B cell (primary cell): ENCODE results near the gene PEX10.

Experiments used
- CTCF ChIP-seq: fragments of 200-600 bp; IDR thresholded peaks from one replicate; pipeline ENCODE4 v1.8.0; 2022; ENCODE audit warnings: antibody characterized with exemption, mild to moderate bottlenecking
- EZH2 ChIP-seq: IDR thresholded peaks from 2 replicates; pipeline ENCODE4 v1.6.1; 2012; ENCODE audit warnings: borderline replicate concordance, low read depth, mild to moderate bottlenecking, moderate library complexity, low read length; ENCODE audit not compliant: insufficient read depth, poor library complexity, severe bottlenecking

DNA sequence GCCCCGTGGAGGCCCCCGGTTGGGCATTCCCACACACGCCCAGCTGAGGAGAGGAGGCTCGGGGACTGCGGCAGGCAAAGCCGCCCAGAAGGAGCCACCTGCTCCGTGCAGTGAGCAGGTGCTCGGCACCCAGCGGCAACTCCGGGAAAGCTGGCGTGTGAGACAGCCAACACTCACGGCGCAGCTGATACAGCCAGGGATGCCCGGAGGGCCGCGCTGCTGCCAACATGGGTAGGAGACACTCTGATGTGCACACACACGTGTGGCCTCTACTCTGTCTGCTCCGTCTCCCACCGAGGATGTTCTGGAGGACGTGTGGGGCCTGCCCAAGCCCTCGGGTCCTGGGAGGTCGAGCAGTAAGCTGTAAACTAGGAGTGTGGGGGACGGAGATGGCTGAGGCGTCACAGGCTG lies 33.9 kb downstream of the PEX10 start:
- TF ChIP-seq CTCF (no peak), EZH2 (no peak)
